GM19099 (cell line): Measurements from ENCODE around the gene CACNA1C.

Experiments used
- POLR2A ChIP-seq: IDR thresholded peaks from 3 replicates; pipeline ENCODE4 v1.6.1; 2011; ENCODE audit warnings: low read depth; ENCODE audit not compliant: insufficient read length; ENCODE audit errors: extremely low read depth

Gene CACNA1C

GRCh38 chr12:2129076-2129475 lies 76.3 kb downstream of the CACNA1C start:
- TF ChIP-seq POLR2A, result no peak

GRCh38 chr12:2136901-2137300 lies 84.1 kb downstream of the CACNA1C start:
- no peak for TF ChIP-seq POLR2A

- no peak for TF ChIP-seq POLR2A
Observed at GRCh38 chr12:2137711-2138110, 84.9 kb downstream of the CACNA1C start.

- no peak for TF ChIP-seq POLR2A
Observed at GRCh38 chr12:2138294-2138693, 85.5 kb downstream of the CACNA1C start.

GRCh38 chr12:2138871-2139308 lies 86.1 kb downstream of the CACNA1C start:
- no peak for TF ChIP-seq POLR2A

GRCh38 chr12:2139651-2140050 lies 86.9 kb downstream of the CACNA1C start:
- no peak for TF ChIP-seq POLR2A

GRCh38 chr12:2140858-2141519 lies 88.2 kb downstream of the CACNA1C start:
- no peak for TF ChIP-seq POLR2A

GRCh38 chr12:2142068-2142467 lies 89.3 kb downstream of the CACNA1C start:
- no peak for TF ChIP-seq POLR2A

- TF ChIP-seq POLR2A, result no peak
Observed at GRCh38 chr12:2144951-2145350, 92.2 kb downstream of the CACNA1C start.

- TF ChIP-seq POLR2A, result no peak
Observed at GRCh38 chr12:2145433-2145998, 92.7 kb downstream of the CACNA1C start.

GRCh38 chr12:2147335-2147734 lies 94.5 kb downstream of the CACNA1C start:
- no peak for TF ChIP-seq POLR2A

GRCh38 chr12:2149091-2149490 lies 96.3 kb downstream of the CACNA1C start:
- no peak for TF ChIP-seq POLR2A

- TF ChIP-seq POLR2A, result no peak
Observed at GRCh38 chr12:2150833-2151232, 98.0 kb downstream of the CACNA1C start.

- TF ChIP-seq POLR2A, result no peak
Observed at GRCh38 chr12:2151391-2151790, 98.6 kb downstream of the CACNA1C start.

- no peak for TF ChIP-seq POLR2A
Observed at GRCh38 chr12:2152134-2152533, 99.3 kb downstream of the CACNA1C start.

- no peak for TF ChIP-seq POLR2A
Observed at GRCh38 chr12:2154050-2154449, 101.3 kb downstream of the CACNA1C start.

GRCh38 chr12:2154521-2154920 lies 101.7 kb downstream of the CACNA1C start:
- TF ChIP-seq POLR2A, result no peak
